HepG2 (cell line): ENCODE measurements around the gene FBP1. TPM values are rescaled to one million over a fixed set of nuclear protein-coding genes. Genes with fewer than 3 reads are reported as not detected.

Experiments
- ATAC-seq: fragments of 200-7000 bp; cut with Tn5 transposase; 3 replicates; pipeline ENCODE4 v1.9.1; 2020; ENCODE audit warnings: mild to moderate bottlenecking, moderate library complexity
- BruUV-seq: library from RNA; stranded (reverse); fragments of 400-500 nt; replicated peaks from 2 replicates; lab custom pipeline; 2021; lab: Mats Ljungman, UMichigan
- CTCF ChIA-PET: fragments of 300-600 bp; formaldehyde crosslinking; extraction: SDS; loops from one replicate; lab custom pipeline; 2021; ENCODE audit warnings: low total read pairs, inconsistent platforms, low intra/inter-chr PET ratio; lab: Yijun Ruan, JAX
- POLR2A ChIA-PET: fragments of 350-600 bp; sonication (Branson Sonifier 250); formaldehyde crosslinking; loops from one replicate; lab custom pipeline; 2020; ENCODE audit warnings: antibody characterized with exemption, inconsistent platforms; lab: Yijun Ruan, JAX
- DNase-seq: peaks from one replicate; pipeline ENCODE4 v3.0.0-alpha.2; 2015; ENCODE audit warnings: low spot score
- FAIRE-seq: peaks from 3 replicates; lab custom pipeline; 2011; peaks lifted over from hg19 to GRCh38; lab: Jason Lieb, UNC
- H2AFZ ChIP-seq: one replicate; pipeline ENCODE4 v1.6.1; 2011; ENCODE audit warnings: low read length, inconsistent platforms
- H3K27ac ChIP-seq: fragments of 300-600 bp; 3 replicates; pipeline ENCODE4 v1.8.0; 2011; ENCODE audit warnings: mixed run types, mild to moderate bottlenecking, mixed read lengths, low read length, inconsistent platforms; ENCODE audit not compliant: insufficient read depth; ENCODE audit errors: extremely low read length
- H3K27me3 ChIP-seq, 2 experiments: fragments of 200-600 bp in 1 of 2; 2 replicates in 1 of 2; 3 replicates in 1 of 2; pipeline versions ENCODE4 v1.6.0 to v1.8.0; 2011; ENCODE audit warnings: low read length in 2 of 2, mild to moderate bottlenecking in 2 of 2, moderate library complexity in 2 of 2, inconsistent platforms in 1 of 2; ENCODE audit not compliant: insufficient read depth in 2 of 2, control insufficient read depth in 1 of 2
- H3K36me3 ChIP-seq, 2 experiments: fragments of 200-600 bp in 1 of 2; replicated peaks in 1 of 2; 2 replicates in 1 of 2; 3 replicates in 1 of 2; pipeline versions ENCODE4 v1.5.1 to v1.8.0; 2011; ENCODE audit warnings: low read length in 2 of 2, inconsistent platforms in 1 of 2; ENCODE audit not compliant: insufficient read depth in 2 of 2, control insufficient read depth in 1 of 2
- H3K4me1 ChIP-seq: 2 replicates; pipeline ENCODE4 v1.5.1; 2012; ENCODE audit warnings: low read length, inconsistent platforms; ENCODE audit not compliant: insufficient read depth
- H3K4me2 ChIP-seq: 2 replicates; pipeline ENCODE4 v1.6.0; 2011; ENCODE audit warnings: low read depth, low read length, inconsistent platforms
- H3K4me3 ChIP-seq, 3 experiments: fragments of 200-600 bp in 1 of 3; sonication (generic), shearing (Covaris generic) in 1 of 3; replicated peaks in 1 of 3; 2 replicates each; pipeline ENCODE4 v1.5.1; 2011 to 2016; ENCODE audit warnings: low read length in 3 of 3, inconsistent platforms in 2 of 3, low read depth in 2 of 3, mild to moderate bottlenecking in 2 of 3, control low read depth in 1 of 3, mixed read lengths in 1 of 3; ENCODE audit not compliant: insufficient read depth in 1 of 3
- H3K79me2 ChIP-seq: one replicate; pipeline ENCODE4 v1.6.1; 2011; ENCODE audit warnings: low read length, inconsistent platforms; ENCODE audit not compliant: insufficient read depth
- H3K9ac ChIP-seq: 2 replicates; pipeline ENCODE4 v1.6.0; 2011; ENCODE audit warnings: mild to moderate bottlenecking, low read depth, low read length, inconsistent platforms; ENCODE audit not compliant: insufficient read depth
- H3K9me3 ChIP-seq: 2 replicates; pipeline ENCODE4 v1.5.1; 2012; ENCODE audit warnings: mild to moderate bottlenecking, low read length
- H4K20me1 ChIP-seq: 2 replicates; pipeline ENCODE4 v1.6.0; 2011; ENCODE audit warnings: inconsistent platforms, mild to moderate bottlenecking, low read length, moderate library complexity; ENCODE audit not compliant: insufficient read depth
- ARNT ChIP-seq: fragments of 450-650 bp; IDR thresholded peaks from 2 replicates; pipeline ENCODE4 v1.6.1; 2017
- BCL6 ChIP-seq: IDR thresholded peaks from 2 replicates; pipeline ENCODE4 v1.6.1; 2016; ENCODE audit warnings: missing genetic modification reagents, missing compliant biosample characterization
- CBX5 ChIP-seq: sonication (generic); formaldehyde crosslinking; IDR thresholded peaks from 2 replicates; pipeline ENCODE4 v1.4.0; 2020; ENCODE audit warnings: missing genetic modification reagents, borderline replicate concordance
- CEBPB ChIP-seq: IDR thresholded peaks from 2 replicates; pipeline ENCODE4 v1.6.1; 2011; ENCODE audit warnings: low read depth, low read length, improper control_type of control experiment, borderline replicate concordance
- CEBPG ChIP-seq: IDR thresholded peaks from 2 replicates; pipeline ENCODE4 v1.6.1; 2016
- JUN ChIP-seq: sonication (generic); formaldehyde crosslinking; IDR thresholded peaks from 2 replicates; pipeline ENCODE4 v1.4.0; 2020; ENCODE audit warnings: mild to moderate bottlenecking, missing genetic modification reagents
- LBX2 ChIP-seq: sonication (generic); formaldehyde crosslinking; IDR thresholded peaks from 2 replicates; pipeline ENCODE4 v1.5.0; 2020; ENCODE audit warnings: missing genetic modification reagents, mild to moderate bottlenecking, borderline replicate concordance
- SOX6 ChIP-seq, 2 experiments: fragments of 450-650 bp in 1 of 2; sonication (generic) in 1 of 2; formaldehyde crosslinking in 1 of 2; IDR thresholded peaks; 2 replicates each; pipeline versions ENCODE4 v1.4.0 to v1.6.1; 2017 to 2020; ENCODE audit warnings: antibody characterized with exemption in 1 of 2, mild to moderate bottlenecking in 1 of 2, missing genetic modification reagents in 1 of 2
- YY1 ChIP-seq: IDR thresholded peaks from 2 replicates; pipeline ENCODE4 v1.6.1; 2011; ENCODE audit warnings: low read length, low read depth, moderate library complexity, mild to moderate bottlenecking; ENCODE audit not compliant: insufficient read depth, insufficient replicate concordance
- WGBS: methylation state at CpG from one replicate; pipeline ENCODE4 v1.1.6; 2017; ENCODE audit warnings: low lambda C conversion rate; 5-methylcytosine and 5-hydroxymethylcytosine counted together
- in situ Hi-C: cut with HindIII; loops from 2 replicates; pipeline ENCODE4 v1.10.0; 2017; ENCODE audit warnings: low pct_unique_long_range_greater_than_20kb; ENCODE audit not compliant: extremely low pct_ligation_motif_present
- intact Hi-C: fragments of 100-400 bp; cut with micrococcal nuclease; formaldehyde crosslinking; loops from one replicate; pipeline ENCODE4 v1.10.0; 2022; ENCODE audit not compliant: unreplicated experiment
- polyA plus RNA-seq, 8 experiments: library from polyadenylated mRNA; depleted of rRNA in 3 of 8; stranded (reverse) in 7 of 8; unstranded in 1 of 8; fragments of >200 nt; fragmentation: Illumina TruSeq in 4 of 8; extraction: Trizol in 4 of 8; gene quantifications; 2 replicates each; pipeline versions ENCODE4 v1.2.1 to v1.2.3, GENCODE V29; 2011 to 2016; ENCODE audit warnings: low read depth in 4 of 8, missing spikeins in 1 of 8, mixed read lengths in 1 of 8; ENCODE audit not compliant: insufficient read depth in 1 of 8
- total RNA-seq, 5 experiments: library from RNA; depleted of rRNA; stranded (reverse); fragments of >200 nt; fragmentation: Illumina TruSeq; extraction: Trizol; gene quantifications; 2 replicates each; pipeline ENCODE4 v1.2.3, GENCODE V29; 2016; ENCODE audit warnings: low read depth in 1 of 5
- TF ChIP-seq, protein P1 (sequence below): sonication (generic); formaldehyde crosslinking; IDR thresholded peaks from 2 replicates; pipeline ENCODE4 v1.5.1; 2020; ENCODE audit warnings: mild to moderate bottlenecking, missing genetic modification reagents, moderate library complexity
- TF ChIP-seq, protein P2 (sequence below): sonication (generic); formaldehyde crosslinking; IDR thresholded peaks from 2 replicates; pipeline ENCODE4 v1.4.0; 2020; ENCODE audit warnings: mild to moderate bottlenecking, missing genetic modification reagents
- TF ChIP-seq, protein P3 (sequence below): sonication (generic); formaldehyde crosslinking; IDR thresholded peaks from 2 replicates; pipeline ENCODE4 v1.5.0; 2020; ENCODE audit warnings: mild to moderate bottlenecking, missing genetic modification reagents, moderate library complexity
- TF ChIP-seq, protein P4 (sequence below): sonication (generic); formaldehyde crosslinking; IDR thresholded peaks from 2 replicates; pipeline ENCODE4 v1.8.0; 2022; ENCODE audit warnings: low read depth, missing genetic modification reagents

Gene FBP1
- total and polyA plus RNA-seq, 2 of the 13 experiments (the other 11 are each of a cell fraction or from before 2014, with no cell fraction given) = 0.29 to 0.53 TPM

- H3K9ac ChIP-seq = peak overlapping the region; percentile 43
- no peaks in the 10 kb centered on the region for H4K20me1 ChIP-seq
- peak overlapping the region; percentile 75 for H3K4me2 ChIP-seq
- intact Hi-C loops = loop anchor here (1.0 kb wide), 1 partner anchor 49 kb away; no protein-coding TSS in a partner anchor
- CTCF ChIA-PET = interaction anchor here (1.4 to 1.9 kb wide), 4 partner anchors 20 to 50 kb away, joined by 4 to 10 read pairs (median 6); partner anchors contain the start of gene PCAT7
- FAIRE-seq (peak; percentile 88), DNase-seq (peak; percentile 62), ATAC-seq (peak; percentile 57)
- H3K9me3 ChIP-seq = no peaks in the 10 kb centered on the region
- H3K27ac ChIP-seq = no peak overlapping the region
- in situ Hi-C loops = no loop called here
- H3K79me2 ChIP-seq = no peaks in the 10 kb centered on the region
- no peaks in the 10 kb centered on the region for H3K36me3 ChIP-seq
- H3K4me3 ChIP-seq = peak overlapping the region in 2 of 3 experiments; percentile 15 to 55; a peak in 3 of 6 replicates
- peak overlapping the region; percentile 60 for H2AFZ ChIP-seq
- no TSS peak for BruUV-seq
- H3K4me1 ChIP-seq = peaks cover 78% of the 10 kb centered on the region
- H3K27me3 ChIP-seq = no peaks in the 10 kb centered on the region
- POLR2A ChIA-PET = interaction anchor here (0.8 to 1.2 kb wide), 3 partner anchors 14 to 50 kb away, joined by 3 to 4 read pairs (median 3); partner anchors contain the start of gene PCAT7
- 35% methylated on average over 12 of the region's 21 CpGs for WGBS
- 0 out of 2 replicates have a peak, but pooled peaks have one; percentile 24 for TF ChIP-seq JUN (CRISPR knock-in tag)
- TF ChIP-seq CBX5 = peak; percentile 32; the same call in 1 of the 2 replicates
- TF ChIP-seq, protein P1, sequence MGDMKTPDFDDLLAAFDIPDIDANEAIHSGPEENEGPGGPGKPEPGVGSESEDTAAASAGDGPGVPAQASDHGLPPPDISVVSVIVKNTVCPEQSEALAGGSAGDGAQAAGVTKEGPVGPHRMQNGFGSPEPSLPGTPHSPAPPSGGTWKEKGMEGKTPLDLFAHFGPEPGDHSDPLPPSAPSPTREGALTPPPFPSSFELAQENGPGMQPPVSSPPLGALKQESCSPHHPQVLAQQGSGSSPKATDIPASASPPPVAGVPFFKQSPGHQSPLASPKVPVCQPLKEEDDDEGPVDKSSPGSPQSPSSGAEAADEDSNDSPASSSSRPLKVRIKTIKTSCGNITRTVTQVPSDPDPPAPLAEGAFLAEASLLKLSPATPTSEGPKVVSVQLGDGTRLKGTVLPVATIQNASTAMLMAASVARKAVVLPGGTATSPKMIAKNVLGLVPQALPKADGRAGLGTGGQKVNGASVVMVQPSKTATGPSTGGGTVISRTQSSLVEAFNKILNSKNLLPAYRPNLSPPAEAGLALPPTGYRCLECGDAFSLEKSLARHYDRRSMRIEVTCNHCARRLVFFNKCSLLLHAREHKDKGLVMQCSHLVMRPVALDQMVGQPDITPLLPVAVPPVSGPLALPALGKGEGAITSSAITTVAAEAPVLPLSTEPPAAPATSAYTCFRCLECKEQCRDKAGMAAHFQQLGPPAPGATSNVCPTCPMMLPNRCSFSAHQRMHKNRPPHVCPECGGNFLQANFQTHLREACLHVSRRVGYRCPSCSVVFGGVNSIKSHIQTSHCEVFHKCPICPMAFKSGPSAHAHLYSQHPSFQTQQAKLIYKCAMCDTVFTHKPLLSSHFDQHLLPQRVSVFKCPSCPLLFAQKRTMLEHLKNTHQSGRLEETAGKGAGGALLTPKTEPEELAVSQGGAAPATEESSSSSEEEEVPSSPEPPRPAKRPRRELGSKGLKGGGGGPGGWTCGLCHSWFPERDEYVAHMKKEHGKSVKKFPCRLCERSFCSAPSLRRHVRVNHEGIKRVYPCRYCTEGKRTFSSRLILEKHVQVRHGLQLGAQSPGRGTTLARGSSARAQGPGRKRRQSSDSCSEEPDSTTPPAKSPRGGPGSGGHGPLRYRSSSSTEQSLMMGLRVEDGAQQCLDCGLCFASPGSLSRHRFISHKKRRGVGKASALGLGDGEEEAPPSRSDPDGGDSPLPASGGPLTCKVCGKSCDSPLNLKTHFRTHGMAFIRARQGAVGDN = peak; percentile 46; the same call in 1 of the 2 replicates
- no peak for TF ChIP-seq ARNT
- TF ChIP-seq, protein P2, sequence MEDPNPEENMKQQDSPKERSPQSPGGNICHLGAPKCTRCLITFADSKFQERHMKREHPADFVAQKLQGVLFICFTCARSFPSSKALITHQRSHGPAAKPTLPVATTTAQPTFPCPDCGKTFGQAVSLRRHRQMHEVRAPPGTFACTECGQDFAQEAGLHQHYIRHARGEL (CRISPR knock-in tag) = 0 out of 2 replicates have a peak, but pooled peaks have one; percentile 25
- TF ChIP-seq YY1 = peak; percentile 67
- 0 out of 2 replicates have a peak, but pooled peaks have one; percentile 34 for TF ChIP-seq CEBPB
- TF ChIP-seq, protein P3, sequence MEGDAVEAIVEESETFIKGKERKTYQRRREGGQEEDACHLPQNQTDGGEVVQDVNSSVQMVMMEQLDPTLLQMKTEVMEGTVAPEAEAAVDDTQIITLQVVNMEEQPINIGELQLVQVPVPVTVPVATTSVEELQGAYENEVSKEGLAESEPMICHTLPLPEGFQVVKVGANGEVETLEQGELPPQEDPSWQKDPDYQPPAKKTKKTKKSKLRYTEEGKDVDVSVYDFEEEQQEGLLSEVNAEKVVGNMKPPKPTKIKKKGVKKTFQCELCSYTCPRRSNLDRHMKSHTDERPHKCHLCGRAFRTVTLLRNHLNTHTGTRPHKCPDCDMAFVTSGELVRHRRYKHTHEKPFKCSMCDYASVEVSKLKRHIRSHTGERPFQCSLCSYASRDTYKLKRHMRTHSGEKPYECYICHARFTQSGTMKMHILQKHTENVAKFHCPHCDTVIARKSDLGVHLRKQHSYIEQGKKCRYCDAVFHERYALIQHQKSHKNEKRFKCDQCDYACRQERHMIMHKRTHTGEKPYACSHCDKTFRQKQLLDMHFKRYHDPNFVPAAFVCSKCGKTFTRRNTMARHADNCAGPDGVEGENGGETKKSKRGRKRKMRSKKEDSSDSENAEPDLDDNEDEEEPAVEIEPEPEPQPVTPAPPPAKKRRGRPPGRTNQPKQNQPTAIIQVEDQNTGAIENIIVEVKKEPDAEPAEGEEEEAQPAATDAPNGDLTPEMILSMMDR (CRISPR knock-in tag) = peak; percentile 92
- no peak for TF ChIP-seq CEBPG (CRISPR knock-in tag)
- TF ChIP-seq, protein P4, sequence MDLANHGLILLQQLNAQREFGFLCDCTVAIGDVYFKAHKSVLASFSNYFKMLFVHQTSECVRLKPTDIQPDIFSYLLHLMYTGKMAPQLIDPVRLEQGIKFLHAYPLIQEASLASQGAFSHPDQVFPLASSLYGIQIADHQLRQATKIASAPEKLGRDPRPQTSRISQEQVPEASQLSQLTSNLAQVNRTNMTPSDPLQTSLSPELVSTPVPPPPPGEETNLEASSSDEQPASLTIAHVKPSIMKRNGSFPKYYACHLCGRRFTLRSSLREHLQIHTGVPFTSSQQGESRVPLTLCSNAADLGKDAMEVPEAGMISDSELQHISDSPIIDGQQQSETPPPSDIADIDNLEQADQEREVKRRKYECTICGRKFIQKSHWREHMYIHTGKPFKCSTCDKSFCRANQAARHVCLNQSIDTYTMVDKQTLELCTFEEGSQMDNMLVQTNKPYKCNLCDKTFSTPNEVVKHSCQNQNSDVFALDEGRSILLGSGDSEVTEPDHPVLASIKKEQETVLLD (CRISPR knock-in tag) = no peak
- no peak for TF ChIP-seq SOX6 (IDR thresholded peaks at IDR 0.05)
- peak; percentile 32; the same call in 1 of the 2 replicates for TF ChIP-seq SOX6 (CRISPR knock-in tag; IDR thresholded peaks at IDR 0.05)
- TF ChIP-seq LBX2 = no peak
- peak; percentile 80 for TF ChIP-seq BCL6 (CRISPR knock-in tag)
Observed at GRCh38 chr9:94603259-94604160, 35.8 kb downstream of the FBP1 start.
